Right atrium auricular region (tissue), 2 donors: ENCODE measurements around the gene NRG4. TPM values are rescaled to one million over a fixed set of nuclear protein-coding genes. Genes with fewer than 3 reads are reported as not detected.
A peak's percentile ranks its signal among the peaks of the same experiment; 100 is the strongest.

Experiments
- DNase-seq: peaks from one replicate; pipeline ENCODE4 v3.0.0-alpha.2; 2019; ENCODE audit warnings: low spot score
- H3K27ac ChIP-seq, 2 donors: fragments of 200-600 bp; sonication (generic); 1 replicate in 1 of 2; 2 replicates in 1 of 2; pipeline ENCODE4 v1.5.1; 2016 to 2019
- H3K27me3 ChIP-seq, 2 donors: fragments of 200-600 bp; sonication (generic); one replicate each; pipeline versions ENCODE4 v1.5.1 to v1.6.0; 2017 to 2019
- H3K36me3 ChIP-seq: fragments of 200-600 bp; sonication (generic); one replicate; pipeline ENCODE4 v1.5.1; 2016
- H3K4me1 ChIP-seq, 2 donors: fragments of 200-600 bp; sonication (generic); one replicate each; pipeline versions ENCODE4 v1.5.1 to v1.6.0; 2017 to 2019
- H3K4me3 ChIP-seq, 2 donors: fragments of 200-600 bp; sonication (generic); 1 replicate in 1 of 2; 2 replicates in 1 of 2; pipeline ENCODE4 v1.5.1; 2017 to 2019; ENCODE audit warnings: mild to moderate bottlenecking in 1 of 2, moderate library complexity in 1 of 2
- H3K9me3 ChIP-seq, 2 donors: fragments of 200-600 bp; sonication (generic); one replicate each; pipeline ENCODE4 v1.5.1; 2019
- total RNA-seq, 2 donors: library from RNA; depleted of rRNA; stranded (reverse); fragments of >200 nt; gene quantifications; one replicate each; pipeline ENCODE4 v1.1.0, GENCODE V29; 2016
- TF ChIP-seq, protein P1 (sequence below), 2 donors: fragments of 200-600 bp; sonication (generic); IDR thresholded peaks; one replicate each; pipeline ENCODE4 v1.5.1; 2019; ENCODE audit warnings: antibody characterized with exemption in 2 of 2

The NRG4 gene
- total RNA-seq, 2 donors from 2014 or later: 0.63 to 1.1 TPM

DNA sequence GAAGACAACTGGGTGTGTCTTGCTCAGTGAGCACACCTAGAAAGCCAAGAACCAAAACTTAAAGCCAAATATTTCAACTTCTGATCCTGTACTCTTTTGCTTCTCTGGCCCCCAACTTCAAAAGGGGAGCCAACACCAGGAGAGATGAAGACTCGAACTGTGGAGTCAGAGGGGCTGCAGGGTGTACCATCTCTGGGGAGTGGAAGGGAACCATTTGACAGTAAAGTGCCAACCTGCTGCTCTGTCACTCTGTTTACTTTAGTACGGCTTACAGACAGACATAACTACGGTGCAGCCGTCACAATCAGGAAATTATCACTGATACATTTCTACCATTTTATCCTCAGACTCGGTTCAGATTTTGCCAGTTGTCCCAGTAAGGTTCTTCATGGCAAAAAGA lies 107.0 kb downstream of the NRG4 start:
- Histone ChIP-seq H3K9me3 (no peaks in the 10 kb centered on the region), H3K4me3 (no peak overlapping the region), H3K36me3 (peaks cover 6% of the 10 kb centered on the region), H3K27ac (no peak overlapping the region), H3K4me1 (peaks cover 0 to 19% of the 10 kb centered on the region in 2 donors), H3K27me3 (no peaks in the 10 kb centered on the region)
- TF ChIP-seq, protein P1, sequence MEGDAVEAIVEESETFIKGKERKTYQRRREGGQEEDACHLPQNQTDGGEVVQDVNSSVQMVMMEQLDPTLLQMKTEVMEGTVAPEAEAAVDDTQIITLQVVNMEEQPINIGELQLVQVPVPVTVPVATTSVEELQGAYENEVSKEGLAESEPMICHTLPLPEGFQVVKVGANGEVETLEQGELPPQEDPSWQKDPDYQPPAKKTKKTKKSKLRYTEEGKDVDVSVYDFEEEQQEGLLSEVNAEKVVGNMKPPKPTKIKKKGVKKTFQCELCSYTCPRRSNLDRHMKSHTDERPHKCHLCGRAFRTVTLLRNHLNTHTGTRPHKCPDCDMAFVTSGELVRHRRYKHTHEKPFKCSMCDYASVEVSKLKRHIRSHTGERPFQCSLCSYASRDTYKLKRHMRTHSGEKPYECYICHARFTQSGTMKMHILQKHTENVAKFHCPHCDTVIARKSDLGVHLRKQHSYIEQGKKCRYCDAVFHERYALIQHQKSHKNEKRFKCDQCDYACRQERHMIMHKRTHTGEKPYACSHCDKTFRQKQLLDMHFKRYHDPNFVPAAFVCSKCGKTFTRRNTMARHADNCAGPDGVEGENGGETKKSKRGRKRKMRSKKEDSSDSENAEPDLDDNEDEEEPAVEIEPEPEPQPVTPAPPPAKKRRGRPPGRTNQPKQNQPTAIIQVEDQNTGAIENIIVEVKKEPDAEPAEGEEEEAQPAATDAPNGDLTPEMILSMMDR (IDR thresholded peaks at IDR 0.05): no peak
- DNase-seq: no peak

DNA sequence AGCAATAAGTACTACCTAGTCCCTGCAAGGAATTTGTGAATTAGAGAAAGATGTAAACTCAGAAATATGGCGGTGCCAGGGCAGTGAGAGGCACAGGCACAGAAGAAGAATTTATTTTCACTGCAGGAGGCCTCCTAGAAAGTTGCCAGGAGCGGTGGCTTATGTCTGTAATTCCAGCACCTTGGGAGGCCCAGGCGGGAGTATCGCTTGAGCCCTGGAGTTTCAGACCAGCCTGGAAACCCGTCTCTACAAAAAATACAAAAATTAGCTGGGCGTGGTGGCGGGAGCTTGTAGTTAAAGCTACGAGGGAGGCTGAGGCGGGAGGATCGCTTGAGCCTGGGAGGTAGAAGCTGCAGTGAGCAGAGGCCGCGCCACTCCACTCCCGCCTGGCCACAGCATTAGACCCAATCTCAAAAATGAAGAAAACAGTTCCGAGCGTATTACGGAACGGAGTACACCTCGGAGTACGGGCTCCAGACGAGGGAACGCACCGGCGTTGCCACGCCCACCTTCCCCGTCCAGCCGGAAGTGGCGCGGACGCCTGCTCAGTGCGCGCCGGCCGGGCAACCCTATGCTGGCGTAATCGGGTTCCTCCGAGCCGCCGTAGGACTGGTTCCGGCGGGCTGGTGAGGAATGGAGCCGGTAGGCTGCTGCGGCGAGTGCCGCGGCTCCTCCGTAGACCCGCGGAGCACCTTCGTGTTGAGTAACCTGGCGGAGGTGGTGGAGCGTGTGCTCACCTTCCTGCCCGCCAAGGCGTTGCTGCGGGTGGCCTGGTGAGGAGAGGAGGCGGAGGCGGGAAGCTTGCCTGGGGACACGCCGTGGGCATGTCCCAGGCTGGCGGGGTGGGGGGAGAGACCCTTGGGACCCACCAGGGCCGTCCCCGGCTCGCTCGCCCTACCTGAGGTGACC lies 108.6 kb downstream of the NRG4 start, which contains the start of gene FBXO22:
TSS of gene FBXO22 (plus strand) at position 548 of the 909 bp plus-strand sequence. CDS start at position 634, 86 bp downstream.
- Histone ChIP-seq H3K4me3 (peak within 1 kb of the TSS; percentile 80 to 95), H3K27me3 (no peaks in the 10 kb centered on the region), H3K27ac (peak within 1 kb of the TSS; percentile 68 to 79), H3K4me1 (peaks cover 0 to 19% of the 10 kb centered on the region in 2 donors), H3K9me3 (no peaks in the 10 kb centered on the region), H3K36me3 (peaks cover 6% of the 10 kb centered on the region)
- TF ChIP-seq, protein P1 (IDR thresholded peaks at IDR 0.05): peak in 1 of 2 donors; percentile 8
- peak; percentile 89 for DNase-seq

DNA sequence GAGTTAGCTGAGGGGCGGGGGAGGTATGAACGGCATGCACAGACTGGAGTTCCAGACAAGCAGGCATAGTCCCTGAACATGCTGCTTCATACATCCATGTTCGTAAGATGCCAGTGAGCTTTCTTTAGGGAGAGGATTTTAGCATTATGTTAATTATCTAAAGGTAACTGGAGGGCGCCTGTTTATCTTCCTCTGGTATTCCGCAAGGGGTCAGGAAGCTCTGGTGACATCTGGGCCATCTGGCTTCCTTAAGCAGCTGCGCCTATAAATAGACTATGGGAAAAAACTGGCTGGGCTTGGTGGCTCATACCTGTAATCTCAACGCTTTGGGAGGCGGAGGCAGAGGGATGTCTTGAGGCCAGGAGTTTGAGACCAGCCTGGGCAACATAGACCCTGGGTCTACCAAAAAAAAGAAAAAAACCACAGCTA lies 110.1 kb downstream of the NRG4 start:
- no peak overlapping the region for H3K27ac ChIP-seq
- no peaks in the 10 kb centered on the region for H3K27me3 ChIP-seq
- H3K9me3 ChIP-seq: no peaks in the 10 kb centered on the region
- no peak overlapping the region for H3K4me3 ChIP-seq
- H3K4me1 ChIP-seq: peaks cover 0 to 19% of the 10 kb centered on the region in 2 donors
- peaks cover 6% of the 10 kb centered on the region for H3K36me3 ChIP-seq
- TF ChIP-seq, protein P1 (IDR thresholded peaks at IDR 0.05): no peak
- DNase-seq: no peak

DNA sequence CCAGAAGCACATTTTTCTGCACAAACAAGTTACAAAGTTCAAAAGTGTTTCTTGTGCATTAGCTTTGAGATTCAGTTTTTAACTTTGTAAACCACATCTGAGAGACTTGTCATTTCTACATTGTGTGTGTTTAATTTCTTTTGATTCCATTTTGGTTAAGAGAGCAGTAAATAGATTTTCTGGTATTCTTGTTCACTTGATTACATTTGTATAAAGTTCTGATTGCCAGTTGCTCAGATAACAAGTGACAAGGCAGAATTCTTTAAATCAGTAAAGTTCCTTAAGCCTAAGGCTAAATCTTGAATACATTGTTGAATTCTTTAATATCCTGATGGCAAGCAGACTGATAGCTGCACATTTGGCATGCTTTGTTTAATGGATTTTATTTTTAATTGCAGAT lies 111.6 kb downstream of the NRG4 start:
- TF ChIP-seq, protein P1 (IDR thresholded peaks at IDR 0.05): no peak
- Histone ChIP-seq H3K4me3 (no peak overlapping the region), H3K27ac (no peak overlapping the region), H3K4me1 (peaks cover 0 to 19% of the 10 kb centered on the region in 2 donors), H3K9me3 (no peaks in the 10 kb centered on the region), H3K36me3 (peaks cover 4% of the 10 kb centered on the region), H3K27me3 (no peaks in the 10 kb centered on the region)
- no peak for DNase-seq

DNA sequence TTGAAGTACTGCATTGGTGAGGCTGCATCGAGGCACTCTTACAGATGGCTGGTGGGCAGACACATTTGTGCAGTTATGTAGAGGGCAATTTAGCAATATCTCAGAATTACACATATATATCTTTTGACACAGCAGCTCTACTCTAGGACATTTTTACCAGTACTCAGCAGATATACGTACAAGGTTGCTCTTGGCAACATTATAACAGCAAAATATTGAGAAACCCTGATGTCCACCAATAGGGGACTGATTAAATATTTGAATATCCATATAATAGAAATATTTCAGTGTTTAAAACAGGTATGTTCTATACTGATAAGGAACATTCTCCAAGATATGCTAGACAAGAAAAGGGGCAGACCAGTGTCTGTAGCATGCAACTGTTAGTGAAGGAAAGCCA lies 116.5 kb downstream of the NRG4 start:
- no peak for DNase-seq
- Histone ChIP-seq H3K27ac (no peak overlapping the region), H3K36me3 (no peaks in the 10 kb centered on the region), H3K9me3 (no peaks in the 10 kb centered on the region), H3K27me3 (no peaks in the 10 kb centered on the region), H3K4me1 (peaks cover 0 to 5% of the 10 kb centered on the region in 2 donors), H3K4me3 (no peak overlapping the region)
- TF ChIP-seq, protein P1 (IDR thresholded peaks at IDR 0.05): no peak
